HG03060 (cell line): Measurements from ENCODE around the gene SLC19A1.
"Not testable (repeated sequence)": the region's sequence is repeated elsewhere in the genome, so short reads cannot be mapped to it uniquely, and the experiment has no call there.

Experiments used
- ATAC-seq: cut with Tn5 transposase; IDR thresholded peaks from one replicate; pipeline ENCODE4 v1.9.1; 2021; ENCODE audit warnings: low read depth, moderate number of reproducible peaks; ENCODE audit not compliant: unreplicated experiment

Gene SLC19A1

DNA sequence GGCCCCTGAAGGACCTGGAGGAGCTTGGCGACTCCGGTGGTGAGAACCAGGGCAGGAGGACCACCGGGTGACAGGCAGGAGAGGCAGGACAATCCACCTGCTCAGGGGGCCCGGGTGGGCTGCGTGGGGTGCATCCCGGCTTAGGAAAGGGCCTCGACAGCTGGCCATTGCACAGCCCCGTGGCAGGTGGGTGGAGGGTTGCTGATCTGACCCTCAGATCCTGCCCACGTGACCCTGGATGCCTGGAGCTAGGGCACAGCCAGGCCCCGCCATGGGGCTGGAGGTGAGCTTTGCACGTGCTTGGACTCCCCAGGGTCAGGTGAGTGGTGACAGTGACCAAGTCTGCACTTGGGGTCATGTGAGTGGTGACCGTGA is 35.5 kb upstream of the SLC19A1 start:
- ATAC-seq: no peak

GRCh38 chr21:45576838-45577737 is 34.8 kb upstream of the SLC19A1 start:
- no peak for ATAC-seq

DNA sequence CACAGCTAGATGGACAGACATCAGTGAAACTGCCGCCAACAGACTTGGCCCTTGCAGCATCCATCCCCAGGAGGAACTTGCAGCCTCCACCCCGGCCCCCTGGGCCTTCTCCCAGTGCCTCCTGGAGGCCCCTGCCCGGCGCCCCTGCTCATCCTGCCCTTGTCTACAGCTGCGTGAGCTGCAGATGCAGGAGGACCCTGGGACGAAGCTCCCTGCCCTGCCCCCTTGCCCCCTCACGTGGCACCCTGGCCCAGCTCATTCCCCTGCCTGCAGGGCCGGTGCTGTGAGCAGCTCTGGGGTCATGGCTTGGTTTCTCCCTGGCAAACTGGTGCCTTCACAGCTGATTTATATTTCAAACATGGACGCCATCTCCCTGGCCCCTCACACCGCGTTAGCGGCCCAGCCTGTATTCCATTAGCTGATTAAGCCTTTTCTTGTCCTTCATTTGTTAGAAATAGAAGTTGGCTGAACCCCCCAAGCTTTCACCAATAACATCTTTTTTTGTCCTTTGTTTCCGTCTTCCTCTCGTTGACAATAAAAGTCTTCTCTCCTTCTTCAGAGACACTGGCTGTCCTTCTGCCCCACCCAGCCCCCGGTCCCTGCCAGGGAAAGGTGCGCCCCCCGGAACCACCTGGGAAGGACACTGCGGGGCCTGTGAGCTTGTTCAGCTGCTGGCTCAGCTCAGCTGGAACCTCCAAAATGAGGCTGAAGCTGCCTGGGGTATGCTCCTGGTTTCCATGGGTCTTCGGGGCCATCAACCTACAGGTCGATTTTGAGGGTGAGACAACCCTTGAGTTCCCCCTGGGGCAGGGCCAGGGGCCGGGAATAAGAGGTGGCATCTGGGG is 34.0 kb upstream of the SLC19A1 start:
- ATAC-seq: no peak

DNA sequence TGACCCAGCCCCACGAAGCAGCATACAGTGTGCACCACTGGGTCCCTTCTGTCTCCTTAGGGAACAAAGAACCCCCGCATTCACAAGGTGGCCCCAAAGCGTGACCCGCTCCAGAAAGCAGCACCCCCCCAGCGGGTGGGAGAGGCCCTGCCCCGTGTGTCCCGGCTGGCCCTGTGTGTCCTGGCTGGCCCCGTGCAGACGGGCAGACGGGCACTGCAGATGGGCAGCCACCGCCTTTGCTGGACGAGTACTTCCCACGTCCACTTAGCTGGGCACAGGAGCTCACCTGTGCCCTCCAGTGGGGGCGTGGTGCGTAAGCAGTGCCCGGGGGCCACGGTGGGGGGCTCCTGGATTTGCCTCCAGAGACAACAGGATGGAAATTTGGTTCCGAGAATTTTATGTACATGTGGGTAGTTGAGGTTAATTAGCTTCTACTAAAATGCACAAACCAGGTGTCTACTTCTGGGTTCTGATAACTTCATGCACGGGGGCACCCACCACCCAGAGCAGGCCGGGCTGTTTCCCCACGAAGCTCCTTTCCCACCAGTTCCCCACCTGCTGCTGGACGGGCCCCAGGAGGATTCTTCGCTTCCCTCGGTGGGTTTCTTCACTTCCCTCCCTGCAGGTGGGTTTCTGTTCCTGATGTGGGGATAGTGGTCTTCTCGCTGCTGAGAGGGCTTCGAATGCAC is 33.2 kb upstream of the SLC19A1 start:
- no peak for ATAC-seq

DNA sequence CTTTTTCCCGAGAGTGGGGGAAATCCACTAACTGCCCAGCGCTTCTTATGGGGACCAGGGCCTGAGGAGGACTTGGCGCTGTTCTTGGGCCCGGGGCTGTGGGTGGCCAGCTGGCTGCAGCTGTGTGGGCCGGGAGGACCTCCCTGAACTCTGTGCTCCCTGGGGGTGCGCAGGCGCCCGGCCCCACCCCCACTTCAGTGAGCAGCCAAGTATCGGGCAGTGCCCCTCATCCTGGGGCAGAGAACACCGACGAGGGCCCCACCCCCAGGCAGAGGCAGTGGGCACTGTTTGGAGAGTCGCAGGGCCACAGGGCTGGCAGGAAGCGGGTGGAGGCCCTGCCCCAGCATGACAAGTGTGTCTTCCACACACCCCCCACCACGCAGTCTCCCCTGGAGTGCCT is 32.5 kb upstream of the SLC19A1 start:
- ATAC-seq: no peak

DNA sequence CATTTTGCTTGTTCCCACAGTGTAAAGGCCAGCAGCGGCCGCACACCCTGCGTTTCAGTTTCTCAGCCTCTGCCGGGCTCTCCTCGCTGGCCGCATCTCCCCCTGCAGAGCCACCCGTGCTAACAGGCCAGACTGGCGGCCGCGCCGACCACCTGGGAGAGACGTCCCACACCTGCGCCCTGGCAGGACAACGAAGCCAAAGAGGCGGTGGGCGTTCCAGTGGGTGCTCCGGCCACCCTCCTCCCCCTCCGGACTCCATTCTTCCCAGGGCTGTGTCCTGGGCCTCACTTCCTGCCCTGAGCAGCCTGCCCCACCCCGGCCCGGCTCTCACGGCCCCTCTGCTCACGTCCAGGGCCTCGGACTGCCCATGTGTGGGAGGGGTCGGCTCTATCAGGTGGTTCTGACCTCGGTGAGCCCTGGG is 31.9 kb upstream of the SLC19A1 start:
- ATAC-seq: no peak

DNA sequence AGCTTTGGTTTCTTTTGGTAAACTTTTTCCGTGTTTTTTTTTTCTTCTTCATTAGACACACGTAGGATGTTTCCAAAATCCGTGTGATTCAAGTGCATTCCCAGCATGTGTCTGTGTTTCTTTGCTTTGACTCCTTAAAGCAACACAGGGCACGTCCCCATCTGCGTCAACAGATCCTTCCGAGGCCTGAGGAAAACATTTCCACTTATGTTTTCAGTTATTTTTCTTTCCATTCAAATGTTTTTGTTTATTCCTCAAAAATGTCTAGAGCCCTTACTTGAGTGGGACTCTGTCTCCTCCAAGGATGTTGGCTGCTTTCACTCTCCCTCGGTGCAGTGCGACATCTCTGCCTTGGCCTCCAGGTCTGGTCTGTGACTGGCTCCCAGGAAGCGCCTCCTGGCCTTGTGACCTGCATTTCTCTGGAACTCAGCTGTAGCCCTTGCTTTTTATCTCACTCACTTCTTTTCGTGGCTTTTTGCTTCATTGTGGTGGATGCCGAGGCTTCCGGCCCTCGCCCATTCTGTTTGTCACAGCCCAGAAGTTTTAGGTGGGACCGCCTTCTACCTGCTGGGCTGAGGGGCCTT is 31.3 kb upstream of the SLC19A1 start:
- ATAC-seq: no peak

DNA sequence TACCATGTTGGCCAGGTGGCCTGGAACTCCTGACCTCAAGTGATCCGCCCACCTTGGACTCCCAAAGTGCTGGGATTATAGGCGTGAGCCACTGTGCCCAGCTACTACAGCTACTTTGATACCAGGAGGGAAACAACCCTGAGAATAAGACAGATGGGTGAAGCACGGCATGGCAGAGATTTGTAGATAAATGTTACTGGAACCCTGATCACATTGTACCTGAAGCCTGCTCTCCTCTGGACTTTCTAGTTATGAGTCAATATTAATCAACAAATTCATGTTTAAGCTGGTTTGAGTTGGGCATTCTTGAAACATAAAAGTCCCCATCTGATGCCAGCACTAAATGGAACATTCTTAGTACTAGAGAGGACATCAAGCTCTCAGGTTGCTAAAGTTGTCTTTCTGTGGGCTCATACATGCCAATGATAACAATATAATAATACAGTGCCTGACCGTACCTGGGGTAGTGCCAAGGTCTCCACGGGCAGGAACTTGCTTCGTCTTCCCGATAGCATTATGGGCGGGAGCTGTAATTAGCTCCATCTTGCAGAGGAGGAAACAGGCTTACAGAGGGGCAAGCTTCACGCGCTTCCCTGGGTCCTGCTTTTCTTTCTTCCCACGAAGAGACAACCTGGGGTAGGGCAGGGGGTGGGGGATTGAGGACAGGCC is 30.7 kb upstream of the SLC19A1 start:
- no peak for ATAC-seq

DNA sequence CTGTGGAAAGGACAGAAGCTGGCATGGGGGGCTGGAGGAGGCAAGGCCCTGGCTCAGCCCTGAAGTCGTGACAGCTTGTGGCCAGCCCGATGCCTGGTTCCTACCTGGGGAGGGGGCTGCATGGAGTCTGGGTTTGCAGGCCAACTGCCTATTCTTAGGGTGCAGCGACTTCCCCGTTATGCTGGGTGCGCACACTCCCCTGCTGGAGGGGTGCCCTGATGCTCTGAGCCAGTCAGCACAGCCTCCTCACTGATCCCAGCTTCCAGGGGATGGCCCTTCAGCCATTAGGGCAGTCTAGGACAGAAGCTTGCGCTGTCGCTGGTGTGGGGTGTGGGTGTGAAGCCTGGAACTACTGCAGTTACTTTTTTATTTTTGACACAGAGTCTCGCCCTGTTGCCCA is 30.0 kb upstream of the SLC19A1 start:
- no peak for ATAC-seq

GRCh38 chr21:45571641-45572040 is 29.4 kb upstream of the SLC19A1 start:
- ATAC-seq: no peak

DNA sequence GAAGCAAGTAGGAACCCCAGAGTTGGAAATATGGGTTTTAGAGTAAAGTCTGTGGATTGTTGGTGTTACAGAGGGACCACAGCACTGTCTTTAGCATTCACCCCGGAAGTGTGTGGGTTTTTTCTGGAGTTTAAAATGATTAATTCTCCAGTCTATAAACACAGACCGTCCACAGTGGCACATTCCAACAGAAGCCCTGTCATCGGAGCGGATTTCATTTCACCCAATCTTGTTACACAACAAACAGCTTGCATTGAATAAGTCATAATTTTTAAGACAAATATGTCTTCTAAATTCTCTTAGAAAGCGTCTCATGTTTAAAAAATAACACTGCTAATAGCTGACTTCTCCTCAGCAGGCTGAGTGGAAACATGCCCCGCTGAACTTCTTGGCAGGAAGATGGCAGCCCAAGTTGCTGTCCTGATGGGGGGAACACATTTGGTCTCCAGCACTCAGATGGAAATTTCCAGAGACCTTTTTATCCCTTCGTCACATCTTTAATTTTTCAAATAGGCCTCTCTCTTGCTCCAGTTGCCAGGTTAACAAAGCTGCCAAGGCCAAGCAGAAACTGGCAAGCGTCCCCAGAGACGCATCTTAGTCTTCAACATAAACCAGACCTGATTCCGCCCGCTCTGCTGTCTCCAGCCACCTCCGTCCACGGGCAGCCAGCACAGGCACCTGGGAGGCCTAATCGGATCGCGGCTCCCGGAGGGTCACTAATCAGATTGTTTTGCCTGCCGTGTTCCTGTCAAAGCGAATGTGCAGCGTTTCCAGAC is 28.8 kb upstream of the SLC19A1 start:
- no peak for ATAC-seq

DNA sequence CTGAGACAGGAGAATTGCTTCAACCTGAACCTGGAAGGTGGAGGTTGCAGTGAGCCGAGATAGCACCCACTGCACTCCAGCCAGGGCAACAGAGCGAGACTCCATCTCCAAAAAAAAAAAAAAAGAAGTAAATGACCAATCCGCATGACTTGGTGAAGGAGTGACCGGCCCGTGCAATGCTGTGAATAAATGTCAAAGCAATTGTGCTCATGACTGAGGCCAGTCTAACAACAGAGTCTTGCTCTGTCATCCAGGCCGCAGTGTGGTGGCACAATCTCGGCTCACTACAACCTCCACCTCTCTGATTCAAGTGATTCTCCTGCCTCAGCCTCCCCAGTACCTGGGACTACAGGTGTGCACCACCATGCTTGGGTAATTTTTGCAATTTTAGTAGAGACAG is 27.8 kb upstream of the SLC19A1 start:
- ATAC-seq: no peak

DNA sequence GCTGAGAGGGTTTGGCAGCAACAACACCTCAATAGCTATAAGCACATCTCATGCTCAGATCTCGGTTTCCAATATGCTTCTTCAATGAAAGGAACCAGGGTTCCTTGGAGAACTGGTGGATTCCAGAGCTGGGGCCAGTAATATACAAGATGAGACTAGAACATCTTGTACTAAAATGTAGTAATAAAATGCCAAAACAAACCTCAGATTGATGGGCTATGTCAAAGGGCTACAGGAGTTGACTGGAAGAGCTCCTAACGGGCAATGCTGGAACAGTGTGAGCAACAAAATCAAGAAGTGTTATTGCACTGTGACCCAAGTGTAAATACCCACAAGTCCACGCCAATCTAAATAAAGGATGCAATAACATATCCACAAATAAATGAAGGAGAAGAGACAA is 26.1 kb upstream of the SLC19A1 start:
- no peak for ATAC-seq

DNA sequence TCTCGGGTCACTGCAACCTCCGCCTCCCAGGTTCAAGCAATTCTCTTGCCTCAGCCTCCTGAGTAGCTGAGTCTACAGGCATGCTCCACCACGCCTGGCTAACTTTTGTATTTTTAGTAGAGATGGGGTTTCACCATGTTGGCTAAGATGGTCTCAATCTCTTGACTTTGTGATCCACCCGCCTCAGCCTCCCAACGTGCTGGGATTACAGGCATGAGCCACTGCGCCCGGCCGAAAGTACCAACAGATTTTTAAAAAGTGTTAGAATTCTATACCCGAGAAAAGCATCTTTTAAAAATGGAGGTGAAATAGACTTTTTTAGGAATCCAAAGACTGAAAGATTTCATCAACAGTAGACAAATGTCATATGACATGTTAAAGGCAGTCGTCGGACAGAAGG is 21.9 kb upstream of the SLC19A1 start:
- not testable (repeated sequence) for ATAC-seq

- no peak for ATAC-seq
Observed at GRCh38 chr21:45562965-45563364, 20.7 kb upstream of the SLC19A1 start.

DNA sequence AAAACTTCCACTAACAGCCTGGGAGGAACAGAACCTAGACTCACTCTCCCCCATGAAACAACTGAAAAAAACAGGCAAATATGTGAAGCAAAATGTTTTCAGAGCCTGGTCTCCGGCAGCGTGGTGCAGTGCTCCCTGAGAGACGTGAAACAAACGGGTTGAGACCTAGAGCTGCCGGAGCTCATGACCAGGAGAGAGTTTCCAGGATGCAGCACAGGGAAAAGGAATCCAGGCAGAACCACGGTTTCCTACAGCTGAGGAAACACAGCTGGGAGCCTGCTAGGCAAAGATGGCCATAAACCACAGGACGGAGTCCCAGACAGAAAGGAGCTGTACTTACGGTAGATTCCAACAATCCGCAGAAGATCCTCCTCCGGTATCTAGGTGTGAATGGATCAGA is 20.2 kb upstream of the SLC19A1 start:
- no peak for ATAC-seq

GRCh38 chr21:45561241-45561640 is 19.0 kb upstream of the SLC19A1 start:
- ATAC-seq: not testable (repeated sequence)

GRCh38 chr21:45560106-45561021 is 18.1 kb upstream of the SLC19A1 start:
- no peak for ATAC-seq
